IMR-90 (cell line): ENCODE results near the gene OR4E2. TPM values are rescaled to one million over a fixed set of nuclear protein-coding genes. Genes with fewer than 3 reads are reported as not detected.
A peak's percentile ranks its signal among the peaks of the same experiment; 100 is the strongest.

Experiments used
- ATAC-seq: fragments of 200-7000 bp; cut with Tn5 transposase; 2 replicates; pipeline ENCODE4 v1.9.1; 2020; ENCODE audit warnings: low read depth, mild to moderate bottlenecking, moderate library complexity
- BruUV-seq: library from RNA; stranded (reverse); fragments of 400-500 nt; replicated peaks from 2 replicates; lab custom pipeline; 2021; lab: Mats Ljungman, UMichigan
- CTCF ChIA-PET: fragments of 300-600 bp; formaldehyde crosslinking; extraction: SDS; loops from one replicate; lab custom pipeline; 2021; ENCODE audit warnings: antibody characterized with exemption; lab: Yijun Ruan, JAX
- POLR2A ChIA-PET: fragments of 300-600 bp; sonication (Branson Sonifier 250); formaldehyde crosslinking; loops from one replicate; lab custom pipeline; 2022; ENCODE audit warnings: antibody characterized with exemption; ENCODE audit not compliant: unreplicated experiment; lab: Charles Lee
- DNase-seq: peaks from one replicate; pipeline ENCODE4 v3.0.0; 2013
- H2AFZ ChIP-seq: replicated peaks from 2 replicates; pipeline ENCODE3; 2013; ENCODE audit warnings: low read length, mild to moderate bottlenecking; ENCODE audit not compliant: poor library complexity
- H2AK5ac ChIP-seq: 2 replicates; pipeline ENCODE4 v1.6.1; 2013; ENCODE audit warnings: low read depth, low read length, inconsistent platforms
- H2AK9ac ChIP-seq: replicated peaks from 2 replicates; pipeline ENCODE3; 2013; ENCODE audit warnings: mild to moderate bottlenecking, low read depth, low read length, moderate library complexity; ENCODE audit not compliant: poor library complexity
- H2BK120ac ChIP-seq: 2 replicates; pipeline ENCODE4 v1.6.1; 2013; ENCODE audit warnings: low read depth, low read length, inconsistent platforms
- H2BK15ac ChIP-seq: 3 replicates; pipeline ENCODE4 v1.6.1; 2013; ENCODE audit warnings: low read depth, low read length, inconsistent platforms
- H2BK20ac ChIP-seq: 2 replicates; pipeline ENCODE4 v1.6.1; 2013; ENCODE audit warnings: low read depth, mild to moderate bottlenecking, inconsistent platforms, low read length, moderate library complexity
- H2BK5ac ChIP-seq: 2 replicates; pipeline ENCODE4 v1.6.1; 2013; ENCODE audit warnings: mild to moderate bottlenecking, low read depth, low read length, inconsistent platforms; ENCODE audit not compliant: poor library complexity, severe bottlenecking
- H3K14ac ChIP-seq: replicated peaks from 2 replicates; pipeline ENCODE4 v1.6.1; 2013; ENCODE audit warnings: low read depth, low read length, inconsistent platforms
- H3K18ac ChIP-seq: 2 replicates; pipeline ENCODE4 v1.6.1; 2013; ENCODE audit warnings: low read depth, low read length, control low read depth
- H3K23ac ChIP-seq: 2 replicates; pipeline ENCODE4 v1.6.1; 2013; ENCODE audit warnings: low read depth, low read length, inconsistent platforms
- H3K27ac ChIP-seq: 2 replicates; pipeline ENCODE4 v1.5.1; 2013; ENCODE audit warnings: mild to moderate bottlenecking, control low read depth, low read length; ENCODE audit not compliant: insufficient read depth
- H3K27me3 ChIP-seq: 2 replicates; pipeline ENCODE4 v1.6.1; 2013; ENCODE audit warnings: low read length; ENCODE audit not compliant: control insufficient read depth, insufficient read depth
- H3K36me3 ChIP-seq: 2 replicates; pipeline ENCODE4 v1.6.1; 2013; ENCODE audit warnings: low read length, mixed read lengths; ENCODE audit not compliant: control insufficient read depth, insufficient read depth
- H3K4ac ChIP-seq: 2 replicates; pipeline ENCODE4 v1.6.1; 2013; ENCODE audit warnings: low read depth, low read length, inconsistent platforms
- H3K4me1 ChIP-seq: 2 replicates; pipeline ENCODE4 v1.6.1; 2013; ENCODE audit warnings: low read length, mixed read lengths; ENCODE audit not compliant: control insufficient read depth, insufficient read depth
- H3K4me2 ChIP-seq: 2 replicates; pipeline ENCODE4 v1.6.1; 2013; ENCODE audit warnings: low read depth, mild to moderate bottlenecking, control low read depth, low read length, moderate library complexity
- H3K4me3 ChIP-seq: 2 replicates; pipeline ENCODE4 v1.5.1; 2013; ENCODE audit warnings: low read depth, mild to moderate bottlenecking, control low read depth, low read length, moderate library complexity; ENCODE audit not compliant: insufficient read depth
- H3K56ac ChIP-seq: 2 replicates; pipeline ENCODE4 v1.6.1; 2013; ENCODE audit warnings: low read length, inconsistent platforms; ENCODE audit not compliant: insufficient read depth; ENCODE audit errors: extremely low read depth
- H3K79me1 ChIP-seq, 2 experiments: 2 replicates each; pipeline ENCODE4 v1.6.1; 2013; ENCODE audit warnings: low read length in 2 of 2, inconsistent platforms in 1 of 2, low read depth in 1 of 2
- H3K9ac ChIP-seq: 2 replicates; pipeline ENCODE4 v1.6.1; 2013; ENCODE audit warnings: low read depth, low read length, control low read depth
- H3K9me1 ChIP-seq: 2 replicates; pipeline ENCODE4 v1.6.1; 2013; ENCODE audit warnings: low read length, inconsistent platforms; ENCODE audit not compliant: insufficient read depth
- H3K9me3 ChIP-seq: 2 replicates; pipeline ENCODE4 v1.6.1; 2013; ENCODE audit warnings: low read length; ENCODE audit not compliant: control insufficient read depth, insufficient read depth
- H4K20me1 ChIP-seq: 2 replicates; pipeline ENCODE4 v1.6.1; 2013; ENCODE audit warnings: low read length, inconsistent platforms; ENCODE audit not compliant: insufficient read depth
- H4K5ac ChIP-seq: 2 replicates; pipeline ENCODE4 v1.6.1; 2013; ENCODE audit warnings: mild to moderate bottlenecking, low read depth, low read length, control low read depth
- H4K8ac ChIP-seq, 2 experiments: 2 replicates each; pipeline ENCODE4 v1.6.1; 2013; ENCODE audit warnings: low read depth in 2 of 2, low read length in 2 of 2, control low read depth in 1 of 2, inconsistent platforms in 1 of 2
- H4K91ac ChIP-seq: 2 replicates; pipeline ENCODE4 v1.6.1; 2013; ENCODE audit warnings: low read depth, low read length, inconsistent platforms; ENCODE audit not compliant: insufficient read depth
- BHLHE40 ChIP-seq: fragments of 150-350 bp; IDR thresholded peaks from 2 replicates; pipeline ENCODE4 v1.6.1; 2016; ENCODE audit warnings: mild to moderate bottlenecking, low read depth, low read length
- CEBPB ChIP-seq: IDR thresholded peaks from 2 replicates; pipeline ENCODE4 v1.6.1; 2012; ENCODE audit warnings: low read depth, low read length, improper control_type of control experiment
- CHD1 ChIP-seq: IDR thresholded peaks from 2 replicates; pipeline ENCODE4 v1.6.1; 2012; ENCODE audit warnings: low read depth, low read length, improper control_type of control experiment
- FOS ChIP-seq: fragments of 150-350 bp; IDR thresholded peaks from 2 replicates; pipeline ENCODE4 v1.6.1; 2016; ENCODE audit warnings: low read depth, low read length
- MAFK ChIP-seq: IDR thresholded peaks from 2 replicates; pipeline ENCODE4 v1.6.1; 2012; ENCODE audit warnings: low read depth, low read length, improper control_type of control experiment
- MAZ ChIP-seq: IDR thresholded peaks from 2 replicates; pipeline ENCODE4 v1.6.1; 2012; ENCODE audit warnings: low read depth, mild to moderate bottlenecking, low read length, improper control_type of control experiment, moderate library complexity, borderline replicate concordance
- MXI1 ChIP-seq: IDR thresholded peaks from 2 replicates; pipeline ENCODE4 v1.6.1; 2012; ENCODE audit warnings: low read depth, mild to moderate bottlenecking, low read length, moderate library complexity, borderline replicate concordance
- NFE2L2 ChIP-seq: fragments of 150-350 bp; IDR thresholded peaks from 2 replicates; pipeline ENCODE4 v1.6.1; 2016; ENCODE audit warnings: low read depth, mild to moderate bottlenecking, low read length
- POLR2A ChIP-seq: IDR thresholded peaks from 2 replicates; pipeline ENCODE4 v1.6.1; 2012; ENCODE audit warnings: mild to moderate bottlenecking, low read depth, low read length
- RAD21 ChIP-seq: IDR thresholded peaks from 2 replicates; pipeline ENCODE4 v1.6.1; 2012; ENCODE audit warnings: low read length, improper control_type of control experiment
- RCOR1 ChIP-seq: IDR thresholded peaks from 2 replicates; pipeline ENCODE4 v1.6.1; 2012; ENCODE audit warnings: mild to moderate bottlenecking, low read length, improper control_type of control experiment; ENCODE audit not compliant: insufficient replicate concordance
- RFX5 ChIP-seq: IDR thresholded peaks from 2 replicates; pipeline ENCODE4 v1.8.0; 2012; ENCODE audit warnings: low read depth, mild to moderate bottlenecking, low read length, moderate library complexity
- SMC3 ChIP-seq: fragments of 150-350 bp; IDR thresholded peaks from 2 replicates; pipeline ENCODE4 v1.6.1; 2016; ENCODE audit warnings: low read depth, mild to moderate bottlenecking, antibody characterized with exemption, low read length, moderate library complexity
- WGBS, 2 experiments: methylation state at CpG; one replicate each; pipeline versions ENCODE4 v1.1.5 to v1.1.7; 2013; ENCODE audit warnings: missing lambda C conversion rate in 2 of 2; ENCODE audit not compliant: insufficient read length in 1 of 2; ENCODE audit errors: extremely low coverage in 2 of 2; 5-methylcytosine and 5-hydroxymethylcytosine counted together
- dilution Hi-C: fragments of 300-500 bp; cut with HindIII; formaldehyde crosslinking; loops from one replicate; pipeline ENCODE4 v1.14.3; 2018; ENCODE audit warnings: low sequenced_read_pairs; ENCODE audit not compliant: unreplicated experiment
- in situ Hi-C: fragments of 300-500 bp; cut with MboI; formaldehyde crosslinking; loops from 3 replicates; pipeline ENCODE4 v1.14.3; 2019; ENCODE audit warnings: low sequenced_read_pairs, inconsistent platforms, mixed read lengths
- intact Hi-C: fragments of 100-400 bp; cut with micrococcal nuclease; formaldehyde crosslinking; loops from 2 replicates; pipeline ENCODE4 v1.10.0; 2022
- polyA plus RNA-seq, 3 experiments: library from polyadenylated mRNA; depleted of rRNA; stranded (reverse); fragments of >200 nt; gene quantifications; 2 replicates each; pipeline ENCODE4 v1.2.3, GENCODE V29; 2012; ENCODE audit warnings: low replicate concordance in 1 of 3
- total RNA-seq: library from RNA; depleted of rRNA; stranded (reverse); fragments of >200 nt; gene quantifications from 2 replicates; pipeline ENCODE4 v1.2.3, GENCODE V29; 2012
- TF ChIP-seq, protein P1 (sequence below): fragments of 150-350 bp; IDR thresholded peaks from 2 replicates; pipeline ENCODE4 v1.6.1; 2017; ENCODE audit warnings: mild to moderate bottlenecking, antibody characterized with exemption, low read length, low read depth
- TF ChIP-seq, protein P2 (sequence below): fragments of 150-350 bp; IDR thresholded peaks from 2 replicates; pipeline ENCODE4 v1.6.1; 2016; ENCODE audit warnings: low read depth, mild to moderate bottlenecking, low read length, moderate library complexity, borderline replicate concordance
- TF ChIP-seq, protein P3 (sequence below): conservative IDR thresholded peaks from 2 replicates; pipeline ENCODE4 v1.5.1; 2012; ENCODE audit warnings: mild to moderate bottlenecking, low read depth, low read length, improper control_type of control experiment

The OR4E2 gene
- total and polyA plus RNA-seq, 2 of the 4 experiments (the other 2 are of a cell fraction) = not detected

DNA sequence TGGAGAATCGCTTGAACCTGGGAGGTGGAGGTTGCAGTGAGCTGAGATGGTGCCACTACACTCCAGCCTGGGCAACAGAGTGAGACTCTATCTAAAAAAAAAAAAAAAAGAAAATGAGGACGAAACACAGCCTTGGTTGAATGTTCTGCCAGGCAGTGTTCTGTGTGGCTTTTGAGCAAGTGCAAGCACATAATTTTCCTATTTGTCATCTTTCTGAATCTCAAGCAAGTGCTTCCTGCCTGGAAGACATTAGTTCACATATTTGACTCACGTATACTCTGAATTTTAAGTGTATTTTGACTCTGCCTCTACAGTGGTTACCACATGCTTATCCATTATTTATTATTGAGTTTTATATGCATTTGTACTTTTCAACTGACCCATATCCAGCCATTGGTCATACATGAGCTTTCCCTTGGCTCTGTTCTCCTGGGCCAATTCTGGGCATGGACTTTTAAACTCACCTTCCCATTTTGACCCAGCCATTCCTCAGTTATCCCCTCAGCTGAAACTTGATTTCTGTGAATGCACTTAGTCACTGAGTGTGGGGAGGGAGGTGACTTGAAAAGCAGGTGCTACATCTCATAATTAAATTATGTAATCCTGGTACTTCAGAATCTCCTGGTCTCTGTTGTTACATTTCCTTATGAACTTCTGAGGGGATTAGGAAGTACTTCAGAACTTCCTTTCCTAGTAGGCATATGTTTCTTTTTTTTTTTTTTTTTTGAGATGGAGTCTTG is 27.0 kb upstream of the OR4E2 start:
- POLR2A ChIA-PET = no interaction called here
- H3K79me1 ChIP-seq = no peaks in the 10 kb centered on the region
- H3K4me1 ChIP-seq = no peaks in the 10 kb centered on the region
- H2AFZ ChIP-seq = no peak overlapping the region
- H2BK5ac ChIP-seq = no peak overlapping the region
- no TSS peak for BruUV-seq
- H2BK15ac ChIP-seq = no peak overlapping the region
- CTCF ChIA-PET = no interaction called here
- TF ChIP-seq, protein P1, sequence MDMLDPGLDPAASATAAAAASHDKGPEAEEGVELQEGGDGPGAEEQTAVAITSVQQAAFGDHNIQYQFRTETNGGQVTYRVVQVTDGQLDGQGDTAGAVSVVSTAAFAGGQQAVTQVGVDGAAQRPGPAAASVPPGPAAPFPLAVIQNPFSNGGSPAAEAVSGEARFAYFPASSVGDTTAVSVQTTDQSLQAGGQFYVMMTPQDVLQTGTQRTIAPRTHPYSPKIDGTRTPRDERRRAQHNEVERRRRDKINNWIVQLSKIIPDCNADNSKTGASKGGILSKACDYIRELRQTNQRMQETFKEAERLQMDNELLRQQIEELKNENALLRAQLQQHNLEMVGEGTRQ = no peak
- TF ChIP-seq FOS (no peak), RFX5 (no peak), CEBPB (no peak), MAZ (no peak), CHD1 (no peak), RCOR1 (no peak), NFE2L2 (no peak), POLR2A (no peak), MAFK (no peak), RAD21 (no peak), SMC3 (no peak), BHLHE40 (no peak), MXI1 (no peak)
- TF ChIP-seq, protein P2, sequence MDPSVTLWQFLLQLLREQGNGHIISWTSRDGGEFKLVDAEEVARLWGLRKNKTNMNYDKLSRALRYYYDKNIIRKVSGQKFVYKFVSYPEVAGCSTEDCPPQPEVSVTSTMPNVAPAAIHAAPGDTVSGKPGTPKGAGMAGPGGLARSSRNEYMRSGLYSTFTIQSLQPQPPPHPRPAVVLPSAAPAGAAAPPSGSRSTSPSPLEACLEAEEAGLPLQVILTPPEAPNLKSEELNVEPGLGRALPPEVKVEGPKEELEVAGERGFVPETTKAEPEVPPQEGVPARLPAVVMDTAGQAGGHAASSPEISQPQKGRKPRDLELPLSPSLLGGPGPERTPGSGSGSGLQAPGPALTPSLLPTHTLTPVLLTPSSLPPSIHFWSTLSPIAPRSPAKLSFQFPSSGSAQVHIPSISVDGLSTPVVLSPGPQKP = no peak
- TF ChIP-seq, protein P3, sequence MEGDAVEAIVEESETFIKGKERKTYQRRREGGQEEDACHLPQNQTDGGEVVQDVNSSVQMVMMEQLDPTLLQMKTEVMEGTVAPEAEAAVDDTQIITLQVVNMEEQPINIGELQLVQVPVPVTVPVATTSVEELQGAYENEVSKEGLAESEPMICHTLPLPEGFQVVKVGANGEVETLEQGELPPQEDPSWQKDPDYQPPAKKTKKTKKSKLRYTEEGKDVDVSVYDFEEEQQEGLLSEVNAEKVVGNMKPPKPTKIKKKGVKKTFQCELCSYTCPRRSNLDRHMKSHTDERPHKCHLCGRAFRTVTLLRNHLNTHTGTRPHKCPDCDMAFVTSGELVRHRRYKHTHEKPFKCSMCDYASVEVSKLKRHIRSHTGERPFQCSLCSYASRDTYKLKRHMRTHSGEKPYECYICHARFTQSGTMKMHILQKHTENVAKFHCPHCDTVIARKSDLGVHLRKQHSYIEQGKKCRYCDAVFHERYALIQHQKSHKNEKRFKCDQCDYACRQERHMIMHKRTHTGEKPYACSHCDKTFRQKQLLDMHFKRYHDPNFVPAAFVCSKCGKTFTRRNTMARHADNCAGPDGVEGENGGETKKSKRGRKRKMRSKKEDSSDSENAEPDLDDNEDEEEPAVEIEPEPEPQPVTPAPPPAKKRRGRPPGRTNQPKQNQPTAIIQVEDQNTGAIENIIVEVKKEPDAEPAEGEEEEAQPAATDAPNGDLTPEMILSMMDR = no peak
- H3K56ac ChIP-seq = no peak overlapping the region
- H3K27ac ChIP-seq = no peak overlapping the region
- H3K14ac ChIP-seq = no peak overlapping the region
- H3K4ac ChIP-seq = no peak overlapping the region
- no peak overlapping the region for H2AK9ac ChIP-seq
- ATAC-seq (no peak), DNase-seq (peak; percentile 24)
- H4K20me1 ChIP-seq = no peaks in the 10 kb centered on the region
- no peak overlapping the region for H3K18ac ChIP-seq
- H2BK120ac ChIP-seq = no peak overlapping the region
- intact Hi-C loops = no loop called here
- no peak overlapping the region for H4K5ac ChIP-seq
- no CpG with 5 or more reads among the region's 3 CpGs for WGBS, 2 experiments
- no peak overlapping the region for H3K23ac ChIP-seq
- H3K9me3 ChIP-seq = no peaks in the 10 kb centered on the region
- H3K36me3 ChIP-seq = no peaks in the 10 kb centered on the region
- no peak overlapping the region for H4K91ac ChIP-seq
- H3K9me1 ChIP-seq = no peaks in the 10 kb centered on the region
- in situ Hi-C loops = no loop called here
- H2BK20ac ChIP-seq = no peak overlapping the region
- H3K27me3 ChIP-seq = no peaks in the 10 kb centered on the region
- no peak overlapping the region for H4K8ac ChIP-seq
- H2AK5ac ChIP-seq = no peak overlapping the region
- H3K4me3 ChIP-seq = no peak overlapping the region
- dilution Hi-C loops = no loop called here
- no peak overlapping the region for H3K4me2 ChIP-seq
- no peak overlapping the region for H3K9ac ChIP-seq
